Mesendoderm (in vitro differentiated cells): ENCODE measurements around the gene ADAMTS15.

Experiments
- DNase-seq: peaks from one replicate; pipeline ENCODE4 v3.0.0; 2013
- H2AK5ac ChIP-seq: 2 replicates; pipeline ENCODE4 v1.6.1; 2013; ENCODE audit warnings: low read length, inconsistent platforms
- H2BK120ac ChIP-seq: 2 replicates; pipeline ENCODE4 v1.6.1; 2013; ENCODE audit warnings: low read depth, mild to moderate bottlenecking, low read length, moderate library complexity, mixed read lengths
- H2BK15ac ChIP-seq: replicated peaks from 2 replicates; pipeline ENCODE4 v1.6.1; 2013; ENCODE audit warnings: low read depth, mild to moderate bottlenecking, moderate library complexity
- H2BK5ac ChIP-seq: 2 replicates; pipeline ENCODE4 v1.6.1; 2013; ENCODE audit warnings: low read length, inconsistent platforms
- H3K18ac ChIP-seq: 2 replicates; pipeline ENCODE4 v1.6.1; 2013; ENCODE audit warnings: mild to moderate bottlenecking, low read length, mixed read lengths
- H3K23ac ChIP-seq: one replicate; pipeline ENCODE4 v1.6.1; 2013; ENCODE audit warnings: low read length
- H3K27ac ChIP-seq: 2 replicates; pipeline ENCODE4 v1.5.1; 2013; ENCODE audit warnings: low read depth, mild to moderate bottlenecking, inconsistent platforms, low read length, moderate library complexity
- H3K27me3 ChIP-seq: 2 replicates; pipeline ENCODE4 v1.6.1; 2013; ENCODE audit warnings: low read length, control low read depth, mild to moderate bottlenecking, inconsistent platforms; ENCODE audit not compliant: insufficient read depth, poor library complexity
- H3K36me3 ChIP-seq: 2 replicates; pipeline ENCODE4 v1.6.1; 2013; ENCODE audit warnings: low read length, inconsistent platforms; ENCODE audit not compliant: control insufficient read depth, insufficient read depth
- H3K4ac ChIP-seq: one replicate; pipeline ENCODE4 v1.6.1; 2013; ENCODE audit warnings: low read depth, mild to moderate bottlenecking, low read length, moderate library complexity
- H3K4me1 ChIP-seq: 2 replicates; pipeline ENCODE4 v1.6.1; 2013; ENCODE audit warnings: low read depth, low read length, inconsistent platforms; ENCODE audit not compliant: control insufficient read depth
- H3K4me2 ChIP-seq: 2 replicates; pipeline ENCODE4 v1.6.1; 2013; ENCODE audit warnings: low read length
- H3K4me3 ChIP-seq: 2 replicates; pipeline ENCODE4 v1.5.1; 2013; ENCODE audit warnings: mild to moderate bottlenecking, low read length
- H3K56ac ChIP-seq: one replicate; pipeline ENCODE4 v1.6.1; 2013; ENCODE audit warnings: low read length
- H3K79me1 ChIP-seq: 2 replicates; pipeline ENCODE4 v1.6.1; 2013; ENCODE audit warnings: low read length, inconsistent platforms
- H3K79me2 ChIP-seq: 2 replicates; pipeline ENCODE4 v1.6.1; 2013; ENCODE audit warnings: mild to moderate bottlenecking, low read length; ENCODE audit not compliant: control insufficient read depth, insufficient read depth
- H3K9ac ChIP-seq: 2 replicates; pipeline ENCODE4 v1.6.1; 2013; ENCODE audit warnings: low read length, inconsistent platforms
- H4K5ac ChIP-seq: one replicate; pipeline ENCODE4 v1.6.1; 2013; ENCODE audit warnings: low read length
- H4K8ac ChIP-seq: one replicate; pipeline ENCODE4 v1.6.1; 2013; ENCODE audit warnings: low read depth, mild to moderate bottlenecking, control low read depth, low read length, moderate library complexity
- WGBS: extraction: QIAGEN DNeasy Blood & Tissue Kit; methylation state at CpG from one replicate; pipeline ENCODE4 v1.1.7; 2013; ENCODE audit warnings: low lambda C conversion rate, missing lambda C conversion rate; ENCODE audit not compliant: insufficient coverage; ENCODE audit errors: extremely low coverage; 5-methylcytosine and 5-hydroxymethylcytosine counted together

Gene ADAMTS15

GRCh38 chr11:130474637-130475400 is 26.4 kb downstream of the ADAMTS15 start:
- WGBS, result no CpG with 5 or more reads among the region's 12 CpGs

GRCh38 chr11:130475426-130476053 is 27.1 kb downstream of the ADAMTS15 start:
- WGBS, result no CpG with 5 or more reads among the region's 10 CpGs
- H3K56ac ChIP-seq, result no peak overlapping the region
- H3K27ac ChIP-seq, result no peak overlapping the region
- no peaks in the 10 kb centered on the region for H3K36me3 ChIP-seq
- H2BK120ac ChIP-seq, result no peak overlapping the region
- DNase-seq, result no peak
- no peak overlapping the region for H2BK5ac ChIP-seq
- no peaks in the 10 kb centered on the region for H3K79me2 ChIP-seq
- no peak overlapping the region for H3K18ac ChIP-seq
- no peak overlapping the region for H3K4me3 ChIP-seq
- no peaks in the 10 kb centered on the region for H3K27me3 ChIP-seq
- H4K5ac ChIP-seq, result no peak overlapping the region
- H3K9ac ChIP-seq, result no peak overlapping the region
- no peak overlapping the region for H3K4me2 ChIP-seq
- no peak overlapping the region for H3K23ac ChIP-seq
- no peak overlapping the region for H4K8ac ChIP-seq
- H3K4me1 ChIP-seq, result peaks cover 5% of the 10 kb centered on the region
- no peak overlapping the region for H3K4ac ChIP-seq
- H2BK15ac ChIP-seq, result no peak overlapping the region
- H3K79me1 ChIP-seq, result no peaks in the 10 kb centered on the region
- H2AK5ac ChIP-seq, result no peak overlapping the region

More at GRCh38 chr11:130474637-130475400, 26.4 kb downstream of the ADAMTS15 start:
- Histone ChIP-seq H3K36me3 (no peaks in the 10 kb centered on the region), H3K18ac (no peak overlapping the region), H2BK5ac (no peak overlapping the region), H3K79me2 (no peaks in the 10 kb centered on the region), H3K56ac (no peak overlapping the region), H2AK5ac (no peak overlapping the region), H3K4ac (no peak overlapping the region), H3K27ac (no peak overlapping the region), H3K79me1 (no peaks in the 10 kb centered on the region), H3K9ac (no peak overlapping the region), H3K27me3 (no peaks in the 10 kb centered on the region), H3K23ac (no peak overlapping the region), H3K4me2 (no peak overlapping the region), H4K5ac (no peak overlapping the region), H2BK15ac (no peak overlapping the region), H3K4me1 (peaks cover 5% of the 10 kb centered on the region), H2BK120ac (no peak overlapping the region), H3K4me3 (no peak overlapping the region), H4K8ac (no peak overlapping the region)
- no peak for DNase-seq

- Histone ChIP-seq H3K79me2 (no peaks in the 10 kb centered on the region), H3K4me2 (no peak overlapping the region), H3K27me3 (no peaks in the 10 kb centered on the region), H4K8ac (no peak overlapping the region), H4K5ac (no peak overlapping the region), H2BK5ac (no peak overlapping the region), H3K4me1 (peaks cover 5% of the 10 kb centered on the region), H3K27ac (no peak overlapping the region), H3K18ac (no peak overlapping the region), H3K4me3 (no peak overlapping the region), H3K56ac (no peak overlapping the region), H3K9ac (no peak overlapping the region), H3K36me3 (no peaks in the 10 kb centered on the region), H3K4ac (no peak overlapping the region), H2AK5ac (no peak overlapping the region), H2BK15ac (no peak overlapping the region), H3K23ac (no peak overlapping the region), H2BK120ac (no peak overlapping the region), H3K79me1 (no peaks in the 10 kb centered on the region)
- no CpG with 5 or more reads among the region's 12 CpGs for WGBS
- DNase-seq, result peak; percentile 62
These were observed 27.9 kb downstream of the ADAMTS15 start for GRCh38 chr11:130476200-130476921.

GRCh38 chr11:130476922-130477491 is 28.6 kb downstream of the ADAMTS15 start:
- Histone ChIP-seq H3K23ac (no peak overlapping the region), H3K56ac (no peak overlapping the region), H3K4ac (no peak overlapping the region), H3K4me1 (peaks cover 5% of the 10 kb centered on the region), H4K8ac (no peak overlapping the region), H2BK120ac (no peak overlapping the region), H3K9ac (no peak overlapping the region), H3K4me2 (no peak overlapping the region), H3K36me3 (no peaks in the 10 kb centered on the region), H3K27me3 (no peaks in the 10 kb centered on the region), H3K79me2 (no peaks in the 10 kb centered on the region), H3K79me1 (no peaks in the 10 kb centered on the region), H3K4me3 (no peak overlapping the region), H3K27ac (no peak overlapping the region), H2BK5ac (no peak overlapping the region), H4K5ac (no peak overlapping the region), H2BK15ac (no peak overlapping the region), H3K18ac (no peak overlapping the region), H2AK5ac (no peak overlapping the region)
- WGBS, result no CpG with 5 or more reads among the region's 16 CpGs
- DNase-seq, result no peak

GRCh38 chr11:130477586-130478203 is 29.2 kb downstream of the ADAMTS15 start:
- H3K4me1 ChIP-seq, result peaks cover 5% of the 10 kb centered on the region
- H3K4me2 ChIP-seq, result no peak overlapping the region
- H3K79me2 ChIP-seq, result no peaks in the 10 kb centered on the region
- no peak overlapping the region for H2BK15ac ChIP-seq
- no peaks in the 10 kb centered on the region for H3K27me3 ChIP-seq
- no CpG with 5 or more reads among the region's 6 CpGs for WGBS
- H3K56ac ChIP-seq, result no peak overlapping the region
- H3K18ac ChIP-seq, result peak overlapping the region; percentile 20
- H3K36me3 ChIP-seq, result no peaks in the 10 kb centered on the region
- H2BK5ac ChIP-seq, result no peak overlapping the region
- H2AK5ac ChIP-seq, result no peak overlapping the region
- H2BK120ac ChIP-seq, result no peak overlapping the region
- H3K4me3 ChIP-seq, result no peak overlapping the region
- no peaks in the 10 kb centered on the region for H3K79me1 ChIP-seq
- no peak overlapping the region for H4K8ac ChIP-seq
- H3K27ac ChIP-seq, result no peak overlapping the region
- no peak overlapping the region for H3K23ac ChIP-seq
- H3K4ac ChIP-seq, result no peak overlapping the region
- no peak overlapping the region for H3K9ac ChIP-seq
- no peak overlapping the region for H4K5ac ChIP-seq
- no peak for DNase-seq
